Neural cell (in vitro differentiated cells): ENCODE data around the gene INF2. TPM values are rescaled to one million over a fixed set of nuclear protein-coding genes. Genes with fewer than 3 reads are reported as not detected.
"Not testable (repeated sequence)": the region's sequence is repeated elsewhere in the genome, so short reads cannot be mapped to it uniquely, and the experiment has no call there.

Experiments used
- H2AFZ ChIP-seq: fragments of 200-600, 300-800 bp; sonication (generic), shearing (Covaris generic); 2 replicates; pipeline ENCODE4 v1.6.0; 2014; ENCODE audit warnings: low read depth, mild to moderate bottlenecking, antibody characterized with exemption, low read length, moderate library complexity
- H3F3A ChIP-seq: fragments of 200-600 bp; shearing (Covaris generic); 2 replicates; pipeline ENCODE4 v1.6.1; 2016; ENCODE audit warnings: mild to moderate bottlenecking, moderate library complexity, mixed read lengths, antibody characterized with exemption, low read length; ENCODE audit not compliant: insufficient read depth, poor library complexity, severe bottlenecking
- H3K27ac ChIP-seq: fragments of 200-600, 300-800 bp; sonication (generic), shearing (Covaris generic); 2 replicates; pipeline ENCODE4 v1.5.1; 2014; ENCODE audit warnings: mild to moderate bottlenecking, low read length, moderate library complexity
- H3K27me3 ChIP-seq: fragments of 300-800, 200-600 bp; sonication (generic), shearing (Covaris generic); 2 replicates; pipeline ENCODE4 v1.6.0; 2014; ENCODE audit warnings: mild to moderate bottlenecking, low read depth, low read length, moderate library complexity; ENCODE audit not compliant: insufficient read depth
- H3K36me3 ChIP-seq: fragments of 300-800, 200-600 bp; sonication (generic), shearing (Covaris generic); 2 replicates; pipeline ENCODE4 v1.5.1; 2014; ENCODE audit warnings: mild to moderate bottlenecking, antibody characterized with exemption, low read length, moderate library complexity; ENCODE audit not compliant: insufficient read depth
- H3K4me2 ChIP-seq: fragments of 300-800, 200-600 bp; sonication (generic), shearing (Covaris generic); 2 replicates; pipeline ENCODE4 v1.6.0; 2014; ENCODE audit warnings: mild to moderate bottlenecking, low read length
- H3K4me3 ChIP-seq: fragments of 300-800, 200-600 bp; sonication (generic), shearing (Covaris generic); 2 replicates; pipeline ENCODE4 v1.5.1; 2014; ENCODE audit warnings: mild to moderate bottlenecking, low read length, moderate library complexity
- H3K79me2 ChIP-seq: fragments of 200-600 bp; shearing (Covaris generic); replicated peaks from 2 replicates; pipeline ENCODE4 v1.6.0; 2014; ENCODE audit warnings: mild to moderate bottlenecking, low read length, moderate library complexity; ENCODE audit not compliant: insufficient read depth
- H3K9ac ChIP-seq: fragments of 300-800, 200-600 bp; sonication (generic), shearing (Covaris generic); 2 replicates; pipeline ENCODE4 v1.6.1; 2016; ENCODE audit warnings: mild to moderate bottlenecking, low read length, mixed read lengths
- H3K9me2 ChIP-seq: fragments of 200-600 bp; shearing (Covaris generic); 2 replicates; pipeline ENCODE4 v1.6.1; 2016; ENCODE audit warnings: mild to moderate bottlenecking, low read length, mixed read lengths; ENCODE audit not compliant: insufficient read depth
- H3K9me3 ChIP-seq: fragments of 200-600, 300-800 bp; sonication (generic), shearing (Covaris generic); 2 replicates; pipeline ENCODE4 v1.6.1; 2016; ENCODE audit warnings: mild to moderate bottlenecking, mixed run types, low read length, moderate library complexity, mixed read lengths
- H4K20me1 ChIP-seq: fragments of 200-600 bp; shearing (Covaris generic); 2 replicates; pipeline ENCODE4 v1.6.1; 2016; ENCODE audit warnings: mild to moderate bottlenecking, mixed run types; ENCODE audit not compliant: insufficient read depth
- CTCF ChIP-seq: fragments of 450-650 bp; IDR thresholded peaks from 2 replicates; pipeline ENCODE4 v1.5.1; 2014; ENCODE audit warnings: antibody characterized with exemption, mild to moderate bottlenecking, moderate library complexity; ENCODE audit not compliant: poor library complexity, severe bottlenecking
- EP300 ChIP-seq: fragments of 450-650 bp; conservative IDR thresholded peaks from 2 replicates; pipeline ENCODE4 v1.6.1; 2014; ENCODE audit warnings: antibody characterized with exemption, mild to moderate bottlenecking, moderate library complexity; ENCODE audit not compliant: poor library complexity, severe bottlenecking
- EZH2 ChIP-seq: fragments of 200-600, 300-800 bp; shearing (Covaris generic), sonication (generic); IDR thresholded peaks from 2 replicates; pipeline ENCODE4 v1.6.1; 2014; ENCODE audit warnings: antibody characterized with exemption, low read length, borderline replicate concordance, mild to moderate bottlenecking; ENCODE audit not compliant: insufficient read depth, poor library complexity, severe bottlenecking
- MXI1 ChIP-seq: fragments of 450-650 bp; conservative IDR thresholded peaks from 2 replicates; pipeline ENCODE4 v1.6.1; 2014; ENCODE audit warnings: antibody characterized with exemption, mild to moderate bottlenecking; ENCODE audit not compliant: poor library complexity, severe bottlenecking
- POLR2AphosphoS5 ChIP-seq: IDR thresholded peaks from 2 replicates; pipeline ENCODE4 v1.6.1; 2012
- RAD21 ChIP-seq: fragments of 450-650 bp; conservative IDR thresholded peaks from 2 replicates; pipeline ENCODE4 v1.6.1; 2014; ENCODE audit warnings: antibody characterized with exemption, mild to moderate bottlenecking, moderate library complexity
- REST ChIP-seq: IDR thresholded peaks from 2 replicates; pipeline ENCODE4 v1.6.1; 2012; ENCODE audit warnings: borderline replicate concordance
- SMC3 ChIP-seq: fragments of 450-650 bp; conservative IDR thresholded peaks from 2 replicates; pipeline ENCODE4 v1.6.1; 2014; ENCODE audit warnings: antibody characterized with exemption, mild to moderate bottlenecking, moderate library complexity; ENCODE audit not compliant: poor library complexity
- TAF1 ChIP-seq: IDR thresholded peaks from 2 replicates; pipeline ENCODE4 v1.6.1; 2012; ENCODE audit warnings: low read depth
- polyA plus RNA-seq: library from polyadenylated mRNA; depleted of rRNA; stranded (reverse); fragments of >200 nt; gene quantifications from 2 replicates; pipeline ENCODE4 v1.2.3, GENCODE V29; 2014

INF2 gene
- polyA plus RNA-seq, 1 donor from 2014 or later: 0.02 TPM

- H3K4me3 ChIP-seq: no peak overlapping the region
Observed at GRCh38 chr14:104661086-104661485, 28.3 kb upstream of the INF2 start.

GRCh38 chr14:104661528-104662157, 27.8 kb upstream of the INF2 start:
- not testable (repeated sequence) for H4K20me1 ChIP-seq, H3K4me3 ChIP-seq, H3K9me2 ChIP-seq, H3K27ac ChIP-seq, H3K79me2 ChIP-seq, H3K9me3 ChIP-seq, H3K9ac ChIP-seq, H3K36me3 ChIP-seq, H3F3A ChIP-seq, H2AFZ ChIP-seq, H3K4me2 ChIP-seq, H3K27me3 ChIP-seq

More at GRCh38 chr14:104661086-104661485, 28.3 kb upstream of the INF2 start:
- no peak overlapping the region for H3K9ac ChIP-seq
- TF ChIP-seq MXI1 (no peak), SMC3 (no peak), TAF1 (no peak), EZH2 (no peak), REST (no peak)
- H3K9me3 ChIP-seq: no peaks in the 10 kb centered on the region
- no peaks in the 10 kb centered on the region for H3K9me2 ChIP-seq
- no peaks in the 10 kb centered on the region for H4K20me1 ChIP-seq
- H3K4me2 ChIP-seq: no peak overlapping the region
- no peaks in the 10 kb centered on the region for H3F3A ChIP-seq
- H3K27ac ChIP-seq: no peak overlapping the region
- no peak overlapping the region for H2AFZ ChIP-seq
- H3K79me2 ChIP-seq: no peaks in the 10 kb centered on the region
- H3K36me3 ChIP-seq: no peaks in the 10 kb centered on the region
- no peaks in the 10 kb centered on the region for H3K27me3 ChIP-seq

- not testable (repeated sequence) for H3K9me2 ChIP-seq, H3K36me3 ChIP-seq, H3K27ac ChIP-seq, H3K9ac ChIP-seq, H3K4me3 ChIP-seq, H4K20me1 ChIP-seq, H3F3A ChIP-seq, H3K4me2 ChIP-seq, H2AFZ ChIP-seq, H3K79me2 ChIP-seq, H3K27me3 ChIP-seq, H3K9me3 ChIP-seq
Observed at GRCh38 chr14:104662472-104662871, 26.9 kb upstream of the INF2 start.

GRCh38 chr14:104664107-104664506, 25.3 kb upstream of the INF2 start:
- Histone ChIP-seq H4K20me1 (no peaks in the 10 kb centered on the region), H3K4me2 (no peak overlapping the region), H3K4me3 (no peak overlapping the region), H3K27ac (no peak overlapping the region), H3K9ac (no peak overlapping the region), H3F3A (no peaks in the 10 kb centered on the region), H2AFZ (no peak overlapping the region), H3K9me2 (no peaks in the 10 kb centered on the region), H3K79me2 (no peaks in the 10 kb centered on the region), H3K36me3 (no peaks in the 10 kb centered on the region), H3K27me3 (no peaks in the 10 kb centered on the region), H3K9me3 (no peaks in the 10 kb centered on the region)
- TF ChIP-seq RAD21 (no peak), SMC3 (no peak), POLR2AphosphoS5 (no peak), TAF1 (no peak), MXI1 (no peak), CTCF (no peak), EP300 (no peak), REST (no peak), EZH2 (no peak)
